DND-41 (cell line): ENCODE measurements around the gene DNAH3.
"Not testable (repeated sequence)": the region's sequence is repeated elsewhere in the genome, so short reads cannot be mapped to it uniquely, and the experiment has no call there.

Source experiments
- CTCF ChIP-seq: IDR thresholded peaks from 2 replicates; pipeline ENCODE4 v1.5.1; 2012; ENCODE audit warnings: borderline replicate concordance, low read length, moderate library complexity, mild to moderate bottlenecking; ENCODE audit not compliant: poor library complexity, severe bottlenecking; ENCODE audit errors: extremely low read depth
- EZH2 ChIP-seq: IDR thresholded peaks from 3 replicates; pipeline ENCODE4 v1.6.1; 2012; ENCODE audit warnings: borderline replicate concordance, low read depth, mild to moderate bottlenecking, moderate library complexity, low read length, inconsistent platforms; ENCODE audit not compliant: severe bottlenecking

GRCh38 chr16:21115551-21115950 lies 35.1 kb downstream of the DNAH3 start:
- TF ChIP-seq CTCF, EZH2: not testable (repeated sequence)
